ENCODE results near the gene P4HA1.
"Not testable (repeated sequence)": the region's sequence is repeated elsewhere in the genome, so short reads cannot be mapped to it uniquely, and the experiment has no call there.

The P4HA1 gene

GRCh38 chr10:73042130-73042529 is 54.5 kb downstream of the P4HA1 start:
- DNase-seq, result no peak

- DNase-seq, result no peak
Observed at GRCh38 chr10:73039635-73040034, 57.0 kb downstream of the P4HA1 start.

- DNase-seq, result not testable (repeated sequence)
Observed at GRCh38 chr10:73036285-73036684, 60.4 kb downstream of the P4HA1 start.

GRCh38 chr10:73032536-73032935 is 64.1 kb downstream of the P4HA1 start:
- no peak for DNase-seq

GRCh38 chr10:73026623-73027022 is 70.0 kb downstream of the P4HA1 start:
- not testable (repeated sequence) for DNase-seq

- not testable (repeated sequence) for DNase-seq
Observed at GRCh38 chr10:73023455-73024070, 73.1 kb downstream of the P4HA1 start.

- DNase-seq, result not testable (repeated sequence)
Observed at GRCh38 chr10:73022961-73023360, 73.7 kb downstream of the P4HA1 start.

- not testable (repeated sequence) for DNase-seq
Observed at GRCh38 chr10:73021538-73022164, 75.0 kb downstream of the P4HA1 start.

- no peak for DNase-seq
Observed at GRCh38 chr10:73021050-73021449, 75.6 kb downstream of the P4HA1 start.

- DNase-seq, result no peak
Observed at GRCh38 chr10:73019100-73019499, 77.6 kb downstream of the P4HA1 start.

- DNase-seq, result no peak
Observed at GRCh38 chr10:73018632-73019031, 78.0 kb downstream of the P4HA1 start.

GRCh38 chr10:73017955-73018480 is 78.6 kb downstream of the P4HA1 start:
- DNase-seq, result no peak

GRCh38 chr10:73015779-73016178 is 80.9 kb downstream of the P4HA1 start:
- DNase-seq, result no peak

- DNase-seq, result no peak
Observed at GRCh38 chr10:73003822-73004221, 92.8 kb downstream of the P4HA1 start.

- DNase-seq, result no peak
Observed at GRCh38 chr10:73000973-73001372, 95.7 kb downstream of the P4HA1 start.

GRCh38 chr10:72997099-72997498 is 99.6 kb downstream of the P4HA1 start:
- DNase-seq, result no peak

- not testable (repeated sequence) for DNase-seq
Observed at GRCh38 chr10:72995459-72995858, 101.2 kb downstream of the P4HA1 start.

- not testable (repeated sequence) for DNase-seq
Observed at GRCh38 chr10:72989771-72990170, 106.9 kb downstream of the P4HA1 start.

GRCh38 chr10:72984618-72985017 is 112.0 kb downstream of the P4HA1 start:
- DNase-seq, result not testable (repeated sequence)

- DNase-seq, result no peak
Observed at GRCh38 chr10:72981882-72982529, 114.7 kb downstream of the P4HA1 start.

GRCh38 chr10:72981028-72981881 is 115.4 kb downstream of the P4HA1 start:
- no peak for DNase-seq

GRCh38 chr10:72980348-72980747 is 116.3 kb downstream of the P4HA1 start:
- no peak for DNase-seq

- no peak for DNase-seq
Observed at GRCh38 chr10:72979709-72980108, 117.0 kb downstream of the P4HA1 start.

Measured in activated CD4-positive, alpha-beta T cell treated with anti-CD3 and anti-CD28 coated beads, Interleukin-2, amount 50 U/mL, for 48 hours (primary cell).